ENCODE measurements around the gene PMFBP1. TPM values are rescaled to one million over a fixed set of nuclear protein-coding genes. Genes with fewer than 3 reads are reported as not detected.

Gene PMFBP1
- total and polyA plus RNA-seq, 10 of the 15 experiments (the other 5 are each of a cell fraction or from before 2014, with no cell fraction given): 0.40 to 2.3 (median 1.1) TPM

DNA sequence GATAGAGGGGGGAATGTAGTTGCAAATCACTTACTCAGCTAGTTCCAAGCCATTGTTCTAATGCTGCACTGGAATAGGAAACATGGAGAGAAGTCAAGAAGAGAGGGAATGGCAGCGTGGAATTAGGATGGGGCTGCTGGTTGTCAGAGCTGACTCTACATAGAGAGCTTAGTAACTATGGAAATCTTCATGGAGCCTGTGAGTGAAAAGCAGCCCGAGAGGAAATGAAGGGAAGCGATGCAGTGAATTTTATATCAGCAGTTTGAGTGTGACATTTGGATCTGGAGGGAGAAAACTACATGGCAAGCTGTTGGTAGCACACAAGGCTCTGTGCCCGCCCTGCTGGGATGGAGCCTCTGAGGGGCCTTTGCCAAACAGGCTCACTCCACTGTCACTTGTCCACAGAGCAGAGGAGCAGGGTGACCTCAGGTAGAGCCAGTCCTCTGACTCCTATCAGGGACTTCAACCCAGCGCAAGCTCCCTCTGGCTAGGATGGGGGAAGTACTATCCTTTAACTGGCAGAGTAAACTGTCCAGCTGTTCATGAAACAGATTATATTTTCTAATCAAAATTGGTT is 27.9 kb upstream of the PMFBP1 start:
- 65% methylated on average over 5 of the region's 5 CpGs for WGBS (ENCODE audit: insufficient coverage, insufficient replicate concordance, low lambda C conversion rate, missing lambda C conversion rate)

More for the DNA sequence above, 27.9 kb upstream of the PMFBP1 start:
- TF ChIP-seq, protein P1, sequence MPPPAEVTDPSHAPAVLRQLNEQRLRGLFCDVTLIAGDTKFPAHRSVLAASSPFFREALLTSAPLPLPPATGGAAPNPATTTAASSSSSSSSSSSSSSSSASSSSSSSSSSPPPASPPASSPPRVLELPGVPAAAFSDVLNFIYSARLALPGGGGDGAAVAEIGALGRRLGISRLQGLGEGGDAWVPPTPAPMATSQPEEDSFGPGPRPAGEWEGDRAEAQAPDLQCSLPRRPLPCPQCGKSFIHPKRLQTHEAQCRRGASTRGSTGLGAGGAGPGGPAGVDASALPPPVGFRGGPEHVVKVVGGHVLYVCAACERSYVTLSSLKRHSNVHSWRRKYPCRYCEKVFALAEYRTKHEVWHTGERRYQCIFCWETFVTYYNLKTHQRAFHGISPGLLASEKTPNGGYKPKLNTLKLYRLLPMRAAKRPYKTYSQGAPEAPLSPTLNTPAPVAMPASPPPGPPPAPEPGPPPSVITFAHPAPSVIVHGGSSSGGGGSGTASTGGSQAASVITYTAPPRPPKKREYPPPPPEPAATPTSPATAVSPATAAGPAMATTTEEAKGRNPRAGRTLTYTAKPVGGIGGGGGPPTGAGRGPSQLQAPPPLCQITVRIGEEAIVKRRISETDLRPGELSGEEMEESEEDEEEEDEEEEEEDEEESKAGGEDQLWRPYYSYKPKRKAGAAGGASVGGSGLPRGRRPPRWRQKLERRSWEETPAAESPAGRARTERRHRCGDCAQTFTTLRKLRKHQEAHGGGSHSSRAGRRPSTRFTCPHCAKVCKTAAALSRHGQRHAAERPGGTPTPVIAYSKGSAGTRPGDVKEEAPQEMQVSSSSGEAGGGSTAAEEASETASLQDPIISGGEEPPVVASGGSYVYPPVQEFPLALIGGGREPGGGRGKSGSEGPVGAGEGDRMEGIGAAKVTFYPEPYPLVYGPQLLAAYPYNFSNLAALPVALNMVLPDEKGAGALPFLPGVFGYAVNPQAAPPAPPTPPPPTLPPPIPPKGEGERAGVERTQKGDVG (CRISPR knock-in tag; IDR thresholded peaks at IDR 0.05): no peak
- TF ChIP-seq SPI1 (IDR thresholded peaks at IDR 0.05; ENCODE audit: borderline replicate concordance, insufficient read depth, low read depth, low read length) (no peak), HDAC2 (IDR thresholded peaks at IDR 0.05) (no peak), NKRF (conservative IDR thresholded peaks at IDR 0.05) (no peak), NR2C1 (IDR thresholded peaks at IDR 0.05) (no peak), CBFB (IDR thresholded peaks at IDR 0.05; ENCODE audit: low read depth) (no peak), CTCF (IDR thresholded peaks at IDR 0.05 in 2 of 3, conservative IDR thresholded peaks at IDR 0.05 in 1 of 3; ENCODE audit: control insufficient read depth in 2 of 3, extremely low read depth in 1 of 3, insufficient read depth in 1 of 3, low read depth in 3 of 3, low read length in 3 of 3) (no peak), ASH2L (IDR thresholded peaks at IDR 0.05; ENCODE audit: borderline replicate concordance, low read depth) (no peak), ELK1 (IDR thresholded peaks at IDR 0.05; ENCODE audit: low read depth, low read length) (no peak), ZNF274 (IDR thresholded peaks at IDR 0.05; ENCODE audit: insufficient read depth, insufficient read length) (no peak)
- Histone ChIP-seq H3K9ac (ENCODE audit: control insufficient read depth, insufficient read depth, low read length) (no peak overlapping the region), H3K4me2 (ENCODE audit: control insufficient read depth, insufficient read depth) (no peak overlapping the region), H3K9me3 (replicated peaks; ENCODE audit: control insufficient read depth, insufficient read depth, low read length) (no peaks in the 10 kb centered on the region), H3K4me1 (ENCODE audit: control insufficient read depth, insufficient read depth, low read length) (peaks cover 17% of the 10 kb centered on the region), H3K4me3 (no peak overlapping the region), H2AFZ (ENCODE audit: control insufficient read depth, low read depth, low read length) (no peak overlapping the region), H3K36me3 (ENCODE audit: control insufficient read depth in 2 of 2, insufficient read depth in 2 of 2, low read length in 1 of 2) (no peaks in the 10 kb centered on the region), H3K79me2 (ENCODE audit: control insufficient read depth, insufficient read depth, low read length) (no peaks in the 10 kb centered on the region), H4K20me1 (ENCODE audit: control insufficient read depth, insufficient read depth) (no peaks in the 10 kb centered on the region), H3K27ac (ENCODE audit: control insufficient read depth, insufficient read depth) (no peak overlapping the region), H3K27me3 (replicated peaks in 1 of 2; ENCODE audit: control insufficient read depth in 2 of 2, insufficient read depth in 2 of 2, low read length in 1 of 2) (no peaks in the 10 kb centered on the region)
- in situ Hi-C loops (cut with MboI): no loop called here
- no peak for FAIRE-seq
- ChIA-PET POLR2A (no interaction called here), SMC1A (ENCODE audit: uncharacterized antibody, unreplicated experiment) (interaction anchor here (0.9 to 1.0 kb wide), 2 partner anchors 10 kb away, joined by 3 to 6 read pairs; no protein-coding TSS in a partner anchor), RAD21 (ENCODE audit: unreplicated experiment) (interaction anchor here (0.8 kb wide), 1 partner anchor 16 kb away, joined by 3 read pairs; no protein-coding TSS in a partner anchor), CTCF (no interaction called here)
- DNase-seq (ENCODE audit: low read depth, low spot score): no peak
- BruUV-seq (replicated peaks): no TSS peak
- ATAC-seq: no peak
- intact Hi-C loops (cut with micrococcal nuclease; ENCODE audit: unreplicated experiment): no loop called here
